Neural crest cell (in vitro differentiated cells): ENCODE data around the gene ACOT13. TPM values are rescaled to one million over a fixed set of nuclear protein-coding genes. Genes with fewer than 3 reads are reported as not detected.
"Not testable (repeated sequence)": the region's sequence is repeated elsewhere in the genome, so short reads cannot be mapped to it uniquely, and the experiment has no call there.

Experiments
- DNase-seq: peaks from one replicate; pipeline ENCODE4 v3.0.0; 2021; ENCODE audit warnings: low read depth, mixed read lengths, low spot score
- H3K27ac Mint-ChIP-seq: one replicate; pipeline ENCODE4 v1.8.0; 2021; ENCODE audit warnings: mild to moderate bottlenecking, mixed read lengths; ENCODE audit not compliant: unreplicated experiment
- H3K27me3 Mint-ChIP-seq: 2 replicates; pipeline ENCODE4 v1.8.0; 2021; ENCODE audit warnings: low read depth, mild to moderate bottlenecking, mixed read lengths
- H3K36me3 Mint-ChIP-seq: 2 replicates; pipeline ENCODE4 v1.8.0; 2021; ENCODE audit warnings: low read depth, mild to moderate bottlenecking, mixed read lengths
- H3K4me1 Mint-ChIP-seq: 2 replicates; pipeline ENCODE4 v1.8.0; 2021; ENCODE audit warnings: mixed read lengths
- H3K4me3 Mint-ChIP-seq: one replicate; pipeline ENCODE4 v1.8.0; 2021; ENCODE audit warnings: mild to moderate bottlenecking, mixed read lengths
- H3K9me3 Mint-ChIP-seq: 2 replicates; pipeline ENCODE4 v1.8.0; 2021; ENCODE audit warnings: mixed read lengths
- CTCF ChIP-seq: fragments of 200-600 bp; sonication (generic); conservative IDR thresholded peaks from 2 replicates; pipeline ENCODE4 v1.5.0; 2021; ENCODE audit warnings: antibody characterized with exemption, mild to moderate bottlenecking
- total RNA-seq: library from RNA; stranded (reverse); gene quantifications from 2 replicates; pipeline ENCODE4 v1.2.1, GENCODE V29; 2021

Gene ACOT13
- total RNA-seq, 1 donor from 2014 or later = 27.4 TPM

GRCh38 chr6:24668997-24669361 is 2.1 kb downstream of the ACOT13 start:
- H3K36me3 Mint-ChIP-seq = peaks cover 40% of the 10 kb centered on the region
- peaks cover 30% of the 10 kb centered on the region for H3K4me1 Mint-ChIP-seq
- TF ChIP-seq CTCF = no peak
- H3K9me3 Mint-ChIP-seq = peaks cover 14% of the 10 kb centered on the region
- H3K27me3 Mint-ChIP-seq = no peaks in the 10 kb centered on the region
- peak overlapping the region; percentile 80 for H3K4me3 Mint-ChIP-seq
- H3K27ac Mint-ChIP-seq = no peak overlapping the region
- no peak for DNase-seq

GRCh38 chr6:24670492-24670891 is 3.6 kb downstream of the ACOT13 start:
- Mint-ChIP-seq H3K4me1 (peaks cover 17% of the 10 kb centered on the region), H3K4me3 (peak overlapping the region; percentile 31), H3K36me3 (peaks cover 45% of the 10 kb centered on the region), H3K9me3 (peaks cover 14% of the 10 kb centered on the region)
- not testable (repeated sequence) for DNase-seq, H3K27me3 Mint-ChIP-seq, H3K27ac Mint-ChIP-seq

- not testable (repeated sequence) for H3K27me3 Mint-ChIP-seq, H3K27ac Mint-ChIP-seq, DNase-seq
- H3K9me3 Mint-ChIP-seq = peaks cover 14% of the 10 kb centered on the region
- H3K4me3 Mint-ChIP-seq = peak overlapping the region; percentile 31
- H3K4me1 Mint-ChIP-seq = peaks cover 11% of the 10 kb centered on the region
- H3K36me3 Mint-ChIP-seq = peaks cover 47% of the 10 kb centered on the region
These were observed 4.2 kb downstream of the ACOT13 start for GRCh38 chr6:24671077-24671476.

GRCh38 chr6:24672620-24673182 is 5.8 kb downstream of the ACOT13 start:
- peaks cover 51% of the 10 kb centered on the region for H3K36me3 Mint-ChIP-seq
- no peaks in the 10 kb centered on the region for H3K27me3 Mint-ChIP-seq
- no peak for TF ChIP-seq CTCF
- peaks cover 14% of the 10 kb centered on the region for H3K9me3 Mint-ChIP-seq
- H3K4me3 Mint-ChIP-seq = no peak overlapping the region
- H3K4me1 Mint-ChIP-seq = no peaks in the 10 kb centered on the region
- H3K27ac Mint-ChIP-seq = no peak overlapping the region
- DNase-seq = no peak

- Mint-ChIP-seq H3K4me3 (no peak overlapping the region), H3K27ac (no peak overlapping the region), H3K27me3 (no peaks in the 10 kb centered on the region), H3K36me3 (peaks cover 51% of the 10 kb centered on the region), H3K9me3 (peaks cover 14% of the 10 kb centered on the region), H3K4me1 (no peaks in the 10 kb centered on the region)
- DNase-seq = no peak
- no peak for TF ChIP-seq CTCF
These were observed 6.7 kb downstream of the ACOT13 start for GRCh38 chr6:24673625-24674024.

- H3K27me3 Mint-ChIP-seq, H3K4me3 Mint-ChIP-seq, H3K4me1 Mint-ChIP-seq, H3K27ac Mint-ChIP-seq, DNase-seq, H3K9me3 Mint-ChIP-seq: not testable (repeated sequence)
- peaks cover 36% of the 10 kb centered on the region for H3K36me3 Mint-ChIP-seq
These were observed 12.0 kb downstream of the ACOT13 start for GRCh38 chr6:24678792-24679352.

- no peak overlapping the region for H3K27ac Mint-ChIP-seq
- peaks cover 26% of the 10 kb centered on the region for H3K36me3 Mint-ChIP-seq
- no peak overlapping the region for H3K4me3 Mint-ChIP-seq
- DNase-seq = no peak
- peaks cover 5% of the 10 kb centered on the region for H3K9me3 Mint-ChIP-seq
- H3K27me3 Mint-ChIP-seq = no peaks in the 10 kb centered on the region
- TF ChIP-seq CTCF = no peak
- H3K4me1 Mint-ChIP-seq = peaks cover 6% of the 10 kb centered on the region
These were observed 13.7 kb downstream of the ACOT13 start for GRCh38 chr6:24680582-24680981.
